ENCODE measurements around the gene TUBA4B.

Gene TUBA4B

GRCh38 chr2:219245148-219245898, 7.7 kb upstream of the TUBA4B start, which contains the start of the genes GLB1L and STK16:
TSS of gene GLB1L (minus strand) at chr2:219245444. CDS start at chr2:219243573, 1,871 bp downstream.
TSS of gene STK16 (plus strand) at chr2:219245479. CDS start at chr2:219246000, 521 bp downstream.
- peak; percentile 72 for DNase-seq (ENCODE audit: low read depth)
- TF ChIP-seq CTCF (IDR thresholded peaks at IDR 0.05; ENCODE audit: low read depth, low read length, missing control alignments), result no peak
- H3K4me3 ChIP-seq (ENCODE audit: low read depth, low read length), result peak within 1 kb of the TSS; percentile 94

GRCh38 chr2:219245899-219246230, 7.2 kb upstream of the TUBA4B start:
- H3K4me3 ChIP-seq (ENCODE audit: low read depth, low read length), result peak overlapping the region; percentile 94
- DNase-seq (ENCODE audit: low read depth), result no peak
- no peak for TF ChIP-seq CTCF (IDR thresholded peaks at IDR 0.05; ENCODE audit: low read depth, low read length, missing control alignments)

GRCh38 chr2:219246559-219246958, 6.5 kb upstream of the TUBA4B start:
- TF ChIP-seq CTCF (IDR thresholded peaks at IDR 0.05; ENCODE audit: low read depth, low read length, missing control alignments), result no peak
- DNase-seq (ENCODE audit: low read depth), result no peak
- no peak overlapping the region for H3K4me3 ChIP-seq (ENCODE audit: low read depth, low read length)

- H3K4me3 ChIP-seq (ENCODE audit: low read depth, low read length), result no peak overlapping the region
- DNase-seq (ENCODE audit: low read depth), result no peak
- no peak for TF ChIP-seq CTCF (IDR thresholded peaks at IDR 0.05; ENCODE audit: low read depth, low read length, missing control alignments)
These were observed 5.1 kb upstream of the TUBA4B start for GRCh38 chr2:219247678-219248642.

- no peak for TF ChIP-seq CTCF (IDR thresholded peaks at IDR 0.05; ENCODE audit: low read depth, low read length, missing control alignments)
- no peak for DNase-seq (ENCODE audit: low read depth)
- peak overlapping the region; percentile 7; the same call in 1 of the 2 replicates for H3K4me3 ChIP-seq (ENCODE audit: low read depth, low read length)
These were observed 4.2 kb upstream of the TUBA4B start for GRCh38 chr2:219248845-219249202.

GRCh38 chr2:219249203-219249980, 3.7 kb upstream of the TUBA4B start:
- peak overlapping the region; percentile 7; the same call in 1 of the 2 replicates for H3K4me3 ChIP-seq (ENCODE audit: low read depth, low read length)
- no peak for DNase-seq (ENCODE audit: low read depth)
- TF ChIP-seq CTCF (IDR thresholded peaks at IDR 0.05; ENCODE audit: low read depth, low read length, missing control alignments), result no peak
